Measurements from ENCODE around the gene TRDN. TPM values are rescaled to one million over a fixed set of nuclear protein-coding genes. Genes with fewer than 3 reads are reported as not detected.

The TRDN gene
- polyA plus RNA-seq, 1 experiment, result not detected

DNA sequence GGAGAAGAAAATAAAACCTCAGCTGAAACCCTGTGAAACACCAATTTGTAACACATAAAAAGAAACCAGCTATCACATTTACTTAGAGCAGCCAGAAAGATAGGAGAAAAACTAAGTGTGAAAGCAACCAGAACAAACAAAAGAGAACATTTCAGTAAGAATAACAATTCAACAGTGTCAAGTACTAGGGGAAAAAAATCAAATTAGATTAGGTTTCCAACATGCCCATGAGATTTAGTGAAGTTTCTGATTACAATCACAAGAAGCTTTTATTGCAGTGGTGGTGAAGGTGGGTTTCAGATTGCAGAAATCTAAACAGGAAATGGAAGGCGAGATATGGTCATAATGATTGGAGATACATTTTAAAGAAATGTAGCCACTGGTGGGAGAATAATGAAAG lies 22.1 kb upstream of the TRDN start:
- H3K36me3 ChIP-seq (ENCODE audit: control insufficient read depth, insufficient read depth, low read length), result no peaks in the 10 kb centered on the region
- no peak overlapping the region for H3K4me3 ChIP-seq (ENCODE audit: low read depth, low read length)
- TF ChIP-seq, protein P1, sequence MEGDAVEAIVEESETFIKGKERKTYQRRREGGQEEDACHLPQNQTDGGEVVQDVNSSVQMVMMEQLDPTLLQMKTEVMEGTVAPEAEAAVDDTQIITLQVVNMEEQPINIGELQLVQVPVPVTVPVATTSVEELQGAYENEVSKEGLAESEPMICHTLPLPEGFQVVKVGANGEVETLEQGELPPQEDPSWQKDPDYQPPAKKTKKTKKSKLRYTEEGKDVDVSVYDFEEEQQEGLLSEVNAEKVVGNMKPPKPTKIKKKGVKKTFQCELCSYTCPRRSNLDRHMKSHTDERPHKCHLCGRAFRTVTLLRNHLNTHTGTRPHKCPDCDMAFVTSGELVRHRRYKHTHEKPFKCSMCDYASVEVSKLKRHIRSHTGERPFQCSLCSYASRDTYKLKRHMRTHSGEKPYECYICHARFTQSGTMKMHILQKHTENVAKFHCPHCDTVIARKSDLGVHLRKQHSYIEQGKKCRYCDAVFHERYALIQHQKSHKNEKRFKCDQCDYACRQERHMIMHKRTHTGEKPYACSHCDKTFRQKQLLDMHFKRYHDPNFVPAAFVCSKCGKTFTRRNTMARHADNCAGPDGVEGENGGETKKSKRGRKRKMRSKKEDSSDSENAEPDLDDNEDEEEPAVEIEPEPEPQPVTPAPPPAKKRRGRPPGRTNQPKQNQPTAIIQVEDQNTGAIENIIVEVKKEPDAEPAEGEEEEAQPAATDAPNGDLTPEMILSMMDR (IDR thresholded peaks at IDR 0.05; ENCODE audit: insufficient read depth, low read depth, low read length), result no peak
- H3K27me3 ChIP-seq (ENCODE audit: control insufficient read depth, insufficient read depth, low read length), result no peaks in the 10 kb centered on the region
- ChIA-PET CTCF (no interaction called here), POLR2A (no interaction called here)
- no peak for DNase-seq (ENCODE audit: low read depth)

DNA sequence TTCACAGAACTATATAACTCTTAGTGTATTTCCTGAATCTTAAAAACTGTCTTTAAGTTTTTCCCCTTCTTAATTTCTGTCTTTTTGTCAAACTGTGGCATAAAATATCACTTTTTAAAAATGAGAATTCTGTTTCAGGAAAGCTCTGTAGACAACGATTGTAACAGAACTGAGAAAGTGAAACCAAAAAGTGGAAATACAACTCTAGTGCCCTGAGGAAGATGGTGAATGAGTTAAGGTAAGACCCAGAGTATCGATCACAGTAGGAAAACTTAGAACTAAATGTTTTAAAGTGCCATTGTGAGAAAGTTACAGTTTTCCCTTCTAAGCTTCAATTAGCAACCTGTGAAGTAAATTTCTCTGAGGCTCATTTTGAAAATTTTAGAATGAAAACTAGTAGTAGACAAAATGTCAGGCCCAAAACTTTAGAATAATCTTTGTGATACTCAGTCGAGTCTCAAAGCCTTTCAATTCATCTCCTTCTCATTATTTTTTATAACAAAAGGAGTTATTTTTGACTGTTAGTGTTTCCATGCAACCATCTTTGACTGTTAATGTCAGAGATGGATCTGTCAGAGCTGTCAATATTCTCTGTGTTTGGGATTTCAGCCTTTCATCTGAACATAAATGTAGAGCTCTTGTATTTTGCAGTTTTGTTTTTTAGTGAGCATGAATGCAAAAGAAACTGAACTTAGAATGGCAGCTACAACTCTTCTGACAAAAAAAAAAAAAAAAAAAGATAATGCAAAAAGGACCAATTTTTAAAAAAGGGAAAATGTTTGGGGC lies 19.0 kb upstream of the TRDN start:
- TF ChIP-seq, protein P1 (IDR thresholded peaks at IDR 0.05; ENCODE audit: insufficient read depth, low read depth, low read length), result no peak
- no peak for DNase-seq (ENCODE audit: low read depth)
- POLR2A ChIA-PET, result no interaction called here

DNA sequence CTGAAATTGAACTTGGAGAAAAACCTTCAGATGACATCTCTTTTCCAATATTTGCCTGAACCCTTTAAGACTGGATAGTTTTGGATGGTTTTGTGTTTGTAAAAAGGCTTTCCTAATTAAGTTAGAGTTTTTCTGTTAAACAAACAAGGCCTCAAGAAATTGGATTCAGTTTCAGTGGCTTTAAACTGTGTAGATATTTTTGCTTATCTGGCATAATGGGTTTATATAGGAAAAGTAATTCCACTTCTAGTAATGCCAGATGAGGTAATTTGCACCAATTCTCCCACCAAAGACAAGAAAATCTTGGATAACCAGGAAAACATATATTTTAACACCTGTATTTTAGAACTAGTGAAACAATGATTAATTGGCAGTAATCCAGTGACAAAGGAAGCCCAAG lies 12.0 kb upstream of the TRDN start:
- Histone ChIP-seq H3K4me3 (ENCODE audit: low read depth, low read length) (no peak overlapping the region), H3K36me3 (ENCODE audit: control insufficient read depth, insufficient read depth, low read length) (no peaks in the 10 kb centered on the region), H3K27me3 (ENCODE audit: control insufficient read depth, insufficient read depth, low read length) (no peaks in the 10 kb centered on the region)
- TF ChIP-seq, protein P1 (IDR thresholded peaks at IDR 0.05; ENCODE audit: insufficient read depth, low read depth, low read length), result no peak
- ChIA-PET CTCF (no interaction called here), POLR2A (no interaction called here)
- no peak for DNase-seq (ENCODE audit: low read depth)

More for the DNA sequence above, 19.0 kb upstream of the TRDN start:
- Histone ChIP-seq H3K4me3 (ENCODE audit: low read depth, low read length) (no peak overlapping the region), H3K36me3 (ENCODE audit: control insufficient read depth, insufficient read depth, low read length) (no peaks in the 10 kb centered on the region), H3K27me3 (ENCODE audit: control insufficient read depth, insufficient read depth, low read length) (no peaks in the 10 kb centered on the region)
- CTCF ChIA-PET, result interaction anchor here (1.1 kb wide), 1 partner anchor 9 kb away, joined by 3 read pairs; no protein-coding TSS in a partner anchor

DNA sequence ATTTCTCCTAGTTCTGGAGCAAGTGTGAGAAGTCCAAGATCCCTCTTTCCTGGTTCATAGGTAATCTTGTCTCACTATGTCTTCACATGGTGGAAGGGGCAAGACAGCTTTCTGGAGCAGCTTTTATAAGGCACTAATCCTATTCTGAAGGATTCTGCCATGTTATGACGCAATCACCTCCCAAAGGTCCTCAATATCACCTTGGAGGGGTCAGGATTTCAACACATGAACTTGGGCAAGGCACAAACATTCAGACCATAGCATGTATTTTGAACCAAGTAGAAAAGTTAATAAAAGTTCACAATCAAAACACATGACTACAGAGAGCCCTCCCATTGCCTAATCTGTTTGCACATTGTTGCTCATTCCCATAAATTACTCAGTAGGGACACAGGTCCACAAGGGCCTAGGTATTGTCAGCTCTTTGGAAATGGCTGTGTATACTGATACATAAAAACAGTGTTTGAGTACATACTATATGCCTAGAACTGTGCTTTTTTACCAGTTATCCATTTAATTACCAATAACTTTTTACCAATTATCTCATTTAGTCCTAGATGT lies 11.3 kb upstream of the TRDN start:
- CTCF ChIA-PET, result no interaction called here
- no peaks in the 10 kb centered on the region for H3K36me3 ChIP-seq (ENCODE audit: control insufficient read depth, insufficient read depth, low read length)
- TF ChIP-seq, protein P1 (IDR thresholded peaks at IDR 0.05; ENCODE audit: insufficient read depth, low read depth, low read length), result no peak
- no peaks in the 10 kb centered on the region for H3K27me3 ChIP-seq (ENCODE audit: control insufficient read depth, insufficient read depth, low read length)
- H3K4me3 ChIP-seq (ENCODE audit: low read depth, low read length), result no peak overlapping the region
- POLR2A ChIA-PET, result no interaction called here
- no peak for DNase-seq (ENCODE audit: low read depth)

DNA sequence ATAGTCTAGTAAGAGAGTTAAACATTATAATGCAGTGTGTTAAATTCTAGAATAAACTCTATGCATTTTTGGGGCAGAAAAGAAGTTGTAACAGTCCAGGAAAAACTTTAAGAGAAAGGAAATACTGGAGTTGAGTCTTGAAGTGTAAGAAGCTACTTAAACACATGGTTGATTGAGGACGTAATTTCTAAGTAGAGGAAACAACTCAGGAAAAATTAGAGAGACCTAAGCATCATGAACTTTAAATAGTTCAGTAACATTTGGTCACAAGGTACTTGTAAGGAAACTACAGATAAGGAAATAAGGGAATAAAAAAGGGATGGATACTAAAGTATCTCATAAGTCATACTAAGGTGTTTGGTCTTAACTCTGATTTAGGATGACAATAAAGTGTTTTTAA lies 4.7 kb upstream of the TRDN start:
- DNase-seq (ENCODE audit: low read depth), result no peak
- ChIA-PET CTCF (interaction anchor here (0.6 to 0.7 kb wide), 2 partner anchors 317 to 979 kb away, joined by 3 read pairs; no protein-coding TSS in a partner anchor), POLR2A (no interaction called here)
- Histone ChIP-seq H3K4me3 (ENCODE audit: low read depth, low read length) (no peak overlapping the region), H3K36me3 (ENCODE audit: control insufficient read depth, insufficient read depth, low read length) (no peaks in the 10 kb centered on the region), H3K27me3 (ENCODE audit: control insufficient read depth, insufficient read depth, low read length) (no peaks in the 10 kb centered on the region)
- TF ChIP-seq, protein P1 (IDR thresholded peaks at IDR 0.05; ENCODE audit: insufficient read depth, low read depth, low read length), result no peak
